Measurements from ENCODE around the gene CSRNP3. TPM values are rescaled to one million over a fixed set of nuclear protein-coding genes. Genes with fewer than 3 reads are reported as not detected.

Gene CSRNP3
- total and polyA plus RNA-seq, 2 donors (not counting 3 experiments of a cell fraction or from before 2014, with no cell fraction given): not detected

GRCh38 chr2:165609672-165610071, 140.2 kb downstream of the CSRNP3 start:
- H3K9me3 ChIP-seq (replicated peaks; ENCODE audit: control insufficient read depth, insufficient read depth, low read length): no peaks in the 10 kb centered on the region
- H3K4me3 ChIP-seq (replicated peaks in 1 of 3; ENCODE audit: insufficient read depth in 1 of 3, low read depth in 1 of 3, low read length in 3 of 3): no peak overlapping the region
- no peak overlapping the region for H3K27ac ChIP-seq (ENCODE audit: insufficient read depth, low read depth, low read length)
- dilution Hi-C loops (cut with MboI; ENCODE audit: extremely low pct_ligation_motif_present, low sequenced_read_pairs): no loop called here
- no peaks in the 10 kb centered on the region for H3K79me2 ChIP-seq (ENCODE audit: control insufficient read depth, insufficient read depth, low read length)
- H2AFZ ChIP-seq (ENCODE audit: low read depth, low read length): no peak overlapping the region
- DNase-seq (ENCODE audit: low read depth, low spot score): no peak
- CTCF ChIA-PET: interaction anchor here (0.8 kb wide), 1 partner anchor 21 kb away, joined by 3 read pairs; no protein-coding TSS in a partner anchor
- H4K20me1 ChIP-seq (replicated peaks; ENCODE audit: control insufficient read depth, extremely low read depth, insufficient read depth, low read length): no peaks in the 10 kb centered on the region
- H3K27me3 ChIP-seq (ENCODE audit: control insufficient read depth in 2 of 2, insufficient read depth in 2 of 2, low read length in 2 of 2): no peaks in the 10 kb centered on the region
- TF ChIP-seq, protein P1, sequence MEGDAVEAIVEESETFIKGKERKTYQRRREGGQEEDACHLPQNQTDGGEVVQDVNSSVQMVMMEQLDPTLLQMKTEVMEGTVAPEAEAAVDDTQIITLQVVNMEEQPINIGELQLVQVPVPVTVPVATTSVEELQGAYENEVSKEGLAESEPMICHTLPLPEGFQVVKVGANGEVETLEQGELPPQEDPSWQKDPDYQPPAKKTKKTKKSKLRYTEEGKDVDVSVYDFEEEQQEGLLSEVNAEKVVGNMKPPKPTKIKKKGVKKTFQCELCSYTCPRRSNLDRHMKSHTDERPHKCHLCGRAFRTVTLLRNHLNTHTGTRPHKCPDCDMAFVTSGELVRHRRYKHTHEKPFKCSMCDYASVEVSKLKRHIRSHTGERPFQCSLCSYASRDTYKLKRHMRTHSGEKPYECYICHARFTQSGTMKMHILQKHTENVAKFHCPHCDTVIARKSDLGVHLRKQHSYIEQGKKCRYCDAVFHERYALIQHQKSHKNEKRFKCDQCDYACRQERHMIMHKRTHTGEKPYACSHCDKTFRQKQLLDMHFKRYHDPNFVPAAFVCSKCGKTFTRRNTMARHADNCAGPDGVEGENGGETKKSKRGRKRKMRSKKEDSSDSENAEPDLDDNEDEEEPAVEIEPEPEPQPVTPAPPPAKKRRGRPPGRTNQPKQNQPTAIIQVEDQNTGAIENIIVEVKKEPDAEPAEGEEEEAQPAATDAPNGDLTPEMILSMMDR (IDR thresholded peaks at IDR 0.05; ENCODE audit: extremely low read depth in 1 of 2, insufficient read depth in 1 of 2, low read depth in 1 of 2, low read length in 2 of 2): no peak
- no peak for TF ChIP-seq POLR2A (IDR thresholded peaks at IDR 0.05; ENCODE audit: low read depth, low read length)
- TF ChIP-seq, protein P2, sequence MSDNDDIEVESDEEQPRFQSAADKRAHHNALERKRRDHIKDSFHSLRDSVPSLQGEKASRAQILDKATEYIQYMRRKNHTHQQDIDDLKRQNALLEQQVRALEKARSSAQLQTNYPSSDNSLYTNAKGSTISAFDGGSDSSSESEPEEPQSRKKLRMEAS (IDR thresholded peaks at IDR 0.05; ENCODE audit: insufficient read depth, insufficient read length): no peak
- TF ChIP-seq MYC (IDR thresholded peaks at IDR 0.05; ENCODE audit: low read depth, low read length): no peak
- no peak for TF ChIP-seq EZH2 (IDR thresholded peaks at IDR 0.05; ENCODE audit: borderline replicate concordance, low read depth, low read length, severe bottlenecking)
- no peak for TF ChIP-seq FOS (IDR thresholded peaks at IDR 0.05; ENCODE audit: borderline replicate concordance, insufficient read depth, low read length)
- TF ChIP-seq POLR2AphosphoS5 (IDR thresholded peaks at IDR 0.05; ENCODE audit: insufficient read depth, low read depth, low read length): no peak
- TF ChIP-seq GATA2 (IDR thresholded peaks at IDR 0.05; ENCODE audit: insufficient read depth, insufficient read length, low read depth, low read length): no peak
- no peak for TF ChIP-seq JUN (IDR thresholded peaks at IDR 0.05; ENCODE audit: borderline replicate concordance, insufficient read depth, insufficient read length, low read depth)
- BruUV-seq (replicated peaks): no TSS peak
- H3K36me3 ChIP-seq (ENCODE audit: control insufficient read depth in 2 of 2, extremely low read depth in 1 of 2, insufficient read depth in 2 of 2, low read length in 2 of 2): no peaks in the 10 kb centered on the region
- POLR2A ChIA-PET: no interaction called here
- no peak for FAIRE-seq
- H3K4me2 ChIP-seq (ENCODE audit: insufficient read depth, low read length): no peak overlapping the region
- no peak overlapping the region for H3K9ac ChIP-seq (replicated peaks; ENCODE audit: extremely low read depth, insufficient read depth, low read length)
- intact Hi-C loops (cut with micrococcal nuclease): loop anchor here (1.0 kb wide), 1 partner anchor 12 kb away; no protein-coding TSS in a partner anchor
- no peaks in the 10 kb centered on the region for H3K9me1 ChIP-seq (replicated peaks; ENCODE audit: control insufficient read depth, extremely low read depth, insufficient read depth, low read length)
- peaks cover 12% of the 10 kb centered on the region for H3K4me1 ChIP-seq (ENCODE audit: control insufficient read depth, extremely low read depth, insufficient read depth, low read length)
